GM19193 (cell line): ENCODE measurements around the gene TNFAIP2.

Experiments
- POLR2A ChIP-seq: IDR thresholded peaks from 4 replicates; pipeline ENCODE4 v1.6.1; 2011; ENCODE audit not compliant: insufficient read depth, insufficient read length; ENCODE audit errors: extremely low read depth

Gene TNFAIP2

GRCh38 chr14:103109535-103110441 is 13.5 kb upstream of the TNFAIP2 start:
- no peak for TF ChIP-seq POLR2A

GRCh38 chr14:103110681-103111231 is 12.5 kb upstream of the TNFAIP2 start:
- TF ChIP-seq POLR2A, result no peak

GRCh38 chr14:103111232-103111868 is 11.9 kb upstream of the TNFAIP2 start:
- no peak for TF ChIP-seq POLR2A

GRCh38 chr14:103112400-103113243 is 10.6 kb upstream of the TNFAIP2 start:
- TF ChIP-seq POLR2A, result no peak

- no peak for TF ChIP-seq POLR2A
Observed at GRCh38 chr14:103113303-103113702, 10.0 kb upstream of the TNFAIP2 start.

- no peak for TF ChIP-seq POLR2A
Observed at GRCh38 chr14:103113774-103114173, 9.5 kb upstream of the TNFAIP2 start.

- TF ChIP-seq POLR2A, result no peak
Observed at GRCh38 chr14:103115845-103116572, 7.3 kb upstream of the TNFAIP2 start.

- no peak for TF ChIP-seq POLR2A
Observed at GRCh38 chr14:103116636-103117035, 6.6 kb upstream of the TNFAIP2 start.

- no peak for TF ChIP-seq POLR2A
Observed at GRCh38 chr14:103118018-103118662, 5.1 kb upstream of the TNFAIP2 start.

GRCh38 chr14:103118663-103119404 is 4.4 kb upstream of the TNFAIP2 start:
- no peak for TF ChIP-seq POLR2A

GRCh38 chr14:103121121-103121845 is 2.0 kb upstream of the TNFAIP2 start:
- no peak for TF ChIP-seq POLR2A

GRCh38 chr14:103121846-103122584 is 1.2 kb upstream of the TNFAIP2 start:
- no peak for TF ChIP-seq POLR2A
